HFF-Myc (cell line): Measurements from ENCODE around the gene RNF214.

ENCODE experiments used
- DNase-seq: peaks from one replicate; pipeline ENCODE4 v3.0.0-alpha.2; 2011; ENCODE audit warnings: low read depth; ENCODE audit errors: extremely low read depth
- H3K4me3 ChIP-seq: replicated peaks from 2 replicates; pipeline ENCODE4 v1.5.1; 2011; ENCODE audit warnings: low read depth, mild to moderate bottlenecking, control low read depth, low read length
- TF ChIP-seq, protein P1 (sequence below): IDR thresholded peaks from 2 replicates; pipeline ENCODE4 v1.5.1; 2012; ENCODE audit warnings: mild to moderate bottlenecking, low read depth, low read length, control low read depth; ENCODE audit errors: missing control alignments

The RNF214 gene

DNA sequence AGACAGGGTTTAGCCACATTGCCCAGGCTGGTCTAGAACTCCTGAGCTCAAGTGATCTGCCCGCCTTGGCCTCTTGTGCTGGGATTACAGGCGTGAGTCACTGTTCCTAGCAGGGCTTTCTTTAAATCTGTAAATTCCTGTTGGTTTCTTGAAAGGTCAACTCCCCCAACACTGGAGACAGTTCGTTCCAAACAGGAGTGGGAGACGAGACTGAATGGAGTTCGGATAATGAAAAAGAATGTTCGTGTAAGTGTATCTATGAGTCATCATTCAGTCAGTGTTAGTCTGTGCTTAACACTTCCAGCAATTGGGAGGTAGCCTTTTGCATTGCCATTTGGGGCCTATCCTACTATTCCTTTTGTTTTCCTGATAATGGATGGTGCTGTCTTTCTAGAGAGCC is 48.7 kb downstream of the RNF214 start:
- peak; percentile 91 for DNase-seq
- H3K4me3 ChIP-seq, result no peak overlapping the region
- TF ChIP-seq, protein P1, sequence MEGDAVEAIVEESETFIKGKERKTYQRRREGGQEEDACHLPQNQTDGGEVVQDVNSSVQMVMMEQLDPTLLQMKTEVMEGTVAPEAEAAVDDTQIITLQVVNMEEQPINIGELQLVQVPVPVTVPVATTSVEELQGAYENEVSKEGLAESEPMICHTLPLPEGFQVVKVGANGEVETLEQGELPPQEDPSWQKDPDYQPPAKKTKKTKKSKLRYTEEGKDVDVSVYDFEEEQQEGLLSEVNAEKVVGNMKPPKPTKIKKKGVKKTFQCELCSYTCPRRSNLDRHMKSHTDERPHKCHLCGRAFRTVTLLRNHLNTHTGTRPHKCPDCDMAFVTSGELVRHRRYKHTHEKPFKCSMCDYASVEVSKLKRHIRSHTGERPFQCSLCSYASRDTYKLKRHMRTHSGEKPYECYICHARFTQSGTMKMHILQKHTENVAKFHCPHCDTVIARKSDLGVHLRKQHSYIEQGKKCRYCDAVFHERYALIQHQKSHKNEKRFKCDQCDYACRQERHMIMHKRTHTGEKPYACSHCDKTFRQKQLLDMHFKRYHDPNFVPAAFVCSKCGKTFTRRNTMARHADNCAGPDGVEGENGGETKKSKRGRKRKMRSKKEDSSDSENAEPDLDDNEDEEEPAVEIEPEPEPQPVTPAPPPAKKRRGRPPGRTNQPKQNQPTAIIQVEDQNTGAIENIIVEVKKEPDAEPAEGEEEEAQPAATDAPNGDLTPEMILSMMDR, result no peak

DNA sequence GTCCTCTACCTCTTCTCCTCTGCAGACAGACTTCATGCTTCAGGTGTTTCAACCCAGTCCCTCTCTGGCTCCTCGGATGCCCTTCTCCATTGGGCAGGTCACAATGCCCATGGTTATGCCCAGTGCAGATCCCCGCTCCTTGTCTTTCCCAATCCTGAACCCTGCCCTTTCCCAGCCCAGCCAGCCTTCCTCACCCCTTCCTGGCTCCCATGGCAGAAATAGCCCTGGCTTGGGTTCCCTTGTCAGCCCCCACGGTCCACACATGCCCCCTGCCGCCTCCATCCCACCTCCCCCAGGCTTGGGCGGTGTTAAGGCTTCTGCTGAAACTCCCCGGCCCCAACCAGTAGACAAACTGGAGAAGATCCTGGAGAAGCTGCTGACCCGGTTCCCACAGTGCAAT is 49.4 kb downstream of the RNF214 start:
- H3K4me3 ChIP-seq, result no peak overlapping the region
- no peak for DNase-seq
- TF ChIP-seq, protein P1, result no peak

DNA sequence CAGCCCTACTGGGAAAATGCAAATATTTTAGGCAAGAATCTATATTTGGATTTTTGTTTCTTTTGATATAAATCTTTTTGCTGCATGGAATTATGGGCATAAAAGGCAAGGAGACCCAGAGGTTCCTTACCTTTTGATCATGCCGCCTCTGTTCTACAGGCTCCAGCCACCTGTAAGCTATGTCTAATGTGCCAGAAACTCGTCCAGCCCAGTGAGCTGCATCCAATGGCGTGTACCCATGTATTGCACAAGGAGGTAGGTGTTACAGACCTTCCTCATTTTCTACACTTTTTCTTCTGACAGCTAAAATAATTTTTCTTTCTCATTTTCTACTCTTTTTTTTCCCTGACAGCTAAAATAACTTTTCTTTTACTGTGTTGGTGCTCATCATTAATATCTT is 50.5 kb downstream of the RNF214 start:
- TF ChIP-seq, protein P1, result no peak
- no peak for DNase-seq
- H3K4me3 ChIP-seq, result no peak overlapping the region

DNA sequence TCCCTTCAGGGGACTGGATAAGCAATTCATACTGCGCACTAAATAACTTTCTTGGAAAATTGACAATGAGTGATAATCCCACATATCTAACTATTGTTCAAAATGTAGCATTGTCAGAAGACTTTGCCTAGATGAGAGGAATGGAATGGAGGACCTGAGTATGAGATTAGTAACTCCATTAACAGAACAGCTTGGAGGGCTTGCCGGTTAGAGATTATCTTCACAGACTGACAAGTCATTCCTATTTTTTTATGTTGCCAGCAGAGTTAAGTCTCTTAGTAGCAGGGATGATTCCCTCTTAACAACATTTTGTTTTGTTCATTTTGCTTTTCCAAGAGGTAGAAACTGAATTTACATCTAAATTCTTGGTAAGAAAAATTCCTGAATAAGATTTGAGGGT is 51.6 kb downstream of the RNF214 start:
- DNase-seq, result no peak
- TF ChIP-seq, protein P1, result no peak
- no peak overlapping the region for H3K4me3 ChIP-seq

DNA sequence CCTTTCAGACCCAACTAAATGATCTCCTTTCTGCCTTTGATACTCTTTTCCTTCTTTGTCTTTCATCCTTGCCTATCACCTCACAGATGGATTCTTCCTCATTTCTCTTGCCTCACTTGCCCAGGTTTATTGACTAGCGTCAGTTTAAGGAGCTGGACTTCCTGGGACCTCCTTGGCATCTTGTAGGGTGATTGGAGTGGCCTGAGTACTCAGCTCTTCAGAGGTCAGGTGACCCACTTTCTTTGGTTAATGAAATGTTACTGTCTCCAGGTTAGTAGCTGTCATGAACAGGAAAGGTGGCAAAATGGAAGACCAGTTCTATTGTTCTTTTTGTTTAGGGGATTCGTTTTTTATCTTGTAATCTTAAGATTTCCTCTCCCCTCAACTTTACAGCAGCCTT is 54.1 kb downstream of the RNF214 start:
- TF ChIP-seq, protein P1, result no peak
- H3K4me3 ChIP-seq, result no peak overlapping the region
- no peak for DNase-seq

DNA sequence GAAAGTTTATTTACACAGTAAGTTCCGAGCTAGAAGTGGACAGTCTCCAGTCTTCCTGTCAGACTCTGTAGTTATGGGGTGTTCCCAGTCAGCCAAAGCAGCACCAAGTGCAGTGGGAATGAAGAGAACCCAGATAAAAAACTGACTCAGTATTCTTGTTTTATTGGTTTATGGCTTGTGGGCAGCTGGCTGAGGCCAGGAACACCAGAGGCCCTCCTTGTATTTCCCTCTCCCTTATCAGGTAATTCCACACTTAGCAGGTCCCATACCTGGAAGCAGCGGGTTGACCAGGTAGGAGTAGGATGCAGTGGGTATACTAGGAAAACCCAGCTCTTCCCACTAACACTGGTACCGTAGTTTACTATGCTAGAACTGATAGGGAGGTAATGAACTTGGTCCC is 55.2 kb downstream of the RNF214 start:
- TF ChIP-seq, protein P1, result no peak
- DNase-seq, result no peak

DNA sequence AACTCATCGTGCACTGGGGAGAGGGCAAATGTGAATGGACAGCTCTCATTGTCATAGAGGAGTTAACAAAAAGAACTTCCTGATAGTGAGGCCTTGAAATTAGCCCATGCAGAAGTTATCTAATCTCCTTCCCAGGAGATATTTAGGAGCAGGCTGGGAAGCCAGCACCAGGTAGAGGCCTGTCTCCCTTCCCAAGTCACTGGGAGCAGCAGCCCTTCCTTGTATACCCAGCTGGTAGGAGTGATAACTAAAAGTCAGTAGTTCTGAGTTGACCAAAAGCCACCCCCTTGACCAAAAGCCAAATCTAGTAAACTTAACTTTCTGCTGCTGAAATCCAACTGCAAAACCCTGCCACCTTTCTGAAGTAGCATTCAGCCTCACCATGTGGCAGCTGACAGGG is 57.3 kb downstream of the RNF214 start:
- H3K4me3 ChIP-seq, result no peak overlapping the region
- no peak for DNase-seq
- TF ChIP-seq, protein P1, result no peak

More for the DNA sequence above, 55.2 kb downstream of the RNF214 start:
- H3K4me3 ChIP-seq, result no peak overlapping the region
